HepG2 (cell line): ENCODE data around the gene GPSM1. TPM values are rescaled to one million over a fixed set of nuclear protein-coding genes. Genes with fewer than 3 reads are reported as not detected.

Experiments
- ATF3 ChIP-seq: sonication (generic); formaldehyde crosslinking; IDR thresholded peaks from 2 replicates; pipeline ENCODE4 v1.4.0; 2020; ENCODE audit warnings: missing genetic modification reagents
- BRCA1 ChIP-seq: sonication (generic); formaldehyde crosslinking; IDR thresholded peaks from 2 replicates; pipeline ENCODE4 v1.4.0; 2020; ENCODE audit warnings: missing genetic modification reagents
- CBX2 ChIP-seq, 2 experiments: fragments of 200-600 bp in 1 of 2; sonication (generic); formaldehyde crosslinking in 1 of 2; IDR thresholded peaks; 2 replicates each; pipeline versions ENCODE4 v1.7.0 to v1.8.1; 2018 to 2022; ENCODE audit warnings: low read depth in 2 of 2, low read length in 1 of 2, mild to moderate bottlenecking in 1 of 2, missing genetic modification reagents in 1 of 2
- CEBPG ChIP-seq: IDR thresholded peaks from 2 replicates; pipeline ENCODE4 v1.6.1; 2016
- CSRNP1 ChIP-seq: sonication (generic); formaldehyde crosslinking; IDR thresholded peaks from 2 replicates; pipeline ENCODE4 v1.8.1; 2023; ENCODE audit warnings: mild to moderate bottlenecking, missing genetic modification reagents
- DBP ChIP-seq: sonication (generic); formaldehyde crosslinking; IDR thresholded peaks from 2 replicates; pipeline ENCODE4 v1.4.0; 2020; ENCODE audit warnings: missing genetic modification reagents; ENCODE audit errors: not compliant biosample characterization
- DNMT3B ChIP-seq: conservative IDR thresholded peaks from 2 replicates; pipeline ENCODE4 v1.6.1; 2016; ENCODE audit warnings: missing biosample characterization, control low read depth
- EED ChIP-seq: sonication (generic); formaldehyde crosslinking; IDR thresholded peaks from 2 replicates; pipeline ENCODE4 v1.5.0; 2020; ENCODE audit warnings: mild to moderate bottlenecking, missing genetic modification reagents
- HOXA3 ChIP-seq: sonication (generic); formaldehyde crosslinking; IDR thresholded peaks from 2 replicates; pipeline ENCODE4 v1.5.0; 2020; ENCODE audit warnings: missing genetic modification reagents
- IRF2 ChIP-seq: IDR thresholded peaks from 2 replicates; pipeline ENCODE4 v1.6.1; 2018; ENCODE audit warnings: missing genetic modification reagents, missing compliant biosample characterization
- JARID2 ChIP-seq: sonication (generic); formaldehyde crosslinking; IDR thresholded peaks from 2 replicates; pipeline ENCODE4 v1.8.1; 2023; ENCODE audit warnings: missing genetic modification reagents, inconsistent platforms; ENCODE audit not compliant: insufficient replicate concordance
- MYPOP ChIP-seq: sonication (generic); formaldehyde crosslinking; IDR thresholded peaks from 2 replicates; pipeline ENCODE4 v1.8.1; 2023; ENCODE audit warnings: mild to moderate bottlenecking, moderate library complexity, missing genetic modification reagents
- SMAD3 ChIP-seq: sonication (generic); formaldehyde crosslinking; IDR thresholded peaks from 2 replicates; pipeline ENCODE4 v1.4.0; 2020; ENCODE audit warnings: missing genetic modification reagents
- SMARCC2 ChIP-seq: fragments of 450-650 bp; IDR thresholded peaks from 2 replicates; pipeline ENCODE4 v1.6.1; 2017; ENCODE audit warnings: antibody characterized with exemption, mild to moderate bottlenecking
- SOX6 ChIP-seq, 2 experiments: fragments of 450-650 bp in 1 of 2; sonication (generic) in 1 of 2; formaldehyde crosslinking in 1 of 2; IDR thresholded peaks; 2 replicates each; pipeline versions ENCODE4 v1.4.0 to v1.6.1; 2017 to 2020; ENCODE audit warnings: antibody characterized with exemption in 1 of 2, mild to moderate bottlenecking in 1 of 2, missing genetic modification reagents in 1 of 2
- SRSF9 ChIP-seq: fragments of 200-400 bp; formaldehyde crosslinking; IDR thresholded peaks from 2 replicates; pipeline ENCODE4 v1.6.1; 2018; ENCODE audit warnings: borderline replicate concordance, mild to moderate bottlenecking, low read depth, low read length; ENCODE audit not compliant: insufficient read depth, poor library complexity, severe bottlenecking
- TMF1 ChIP-seq: sonication (generic); formaldehyde crosslinking; IDR thresholded peaks from 2 replicates; pipeline ENCODE4 v1.8.1; 2022; ENCODE audit warnings: low read depth, missing genetic modification reagents
- ZBTB3 ChIP-seq: sonication (generic); formaldehyde crosslinking; IDR thresholded peaks from 2 replicates; pipeline ENCODE4 v1.4.0; 2020; ENCODE audit warnings: low read depth, mild to moderate bottlenecking, moderate library complexity, missing genetic modification reagents, borderline replicate concordance
- ZNF552 ChIP-seq: sonication (generic); formaldehyde crosslinking; IDR thresholded peaks from 2 replicates; pipeline ENCODE4 v1.9.0; 2022; ENCODE audit warnings: missing genetic modification reagents, mild to moderate bottlenecking, borderline replicate concordance
- ZNF577 ChIP-seq: sonication (generic); formaldehyde crosslinking; IDR thresholded peaks from 2 replicates; pipeline ENCODE4 v1.4.0; 2020; ENCODE audit warnings: mild to moderate bottlenecking, low read depth, missing genetic modification reagents, borderline replicate concordance
- ZNF766 ChIP-seq: sonication (generic); formaldehyde crosslinking; IDR thresholded peaks from 2 replicates; pipeline ENCODE4 v1.5.0; 2020; ENCODE audit warnings: missing genetic modification reagents, borderline replicate concordance
- ZNF772 ChIP-seq: sonication (generic); formaldehyde crosslinking; IDR thresholded peaks from 2 replicates; pipeline ENCODE4 v1.5.0; 2020; ENCODE audit warnings: mild to moderate bottlenecking, missing genetic modification reagents
- ZUFSP ChIP-seq: sonication (generic); formaldehyde crosslinking; IDR thresholded peaks from 2 replicates; pipeline ENCODE4 v1.9.0; 2021; ENCODE audit warnings: missing genetic modification reagents, mild to moderate bottlenecking, borderline replicate concordance
- polyA plus RNA-seq, 8 experiments: library from polyadenylated mRNA; depleted of rRNA in 3 of 8; stranded (reverse) in 7 of 8; unstranded in 1 of 8; fragments of >200 nt; fragmentation: Illumina TruSeq in 4 of 8; extraction: Trizol in 4 of 8; gene quantifications; 2 replicates each; pipeline versions ENCODE4 v1.2.1 to v1.2.3, GENCODE V29; 2011 to 2016; ENCODE audit warnings: low read depth in 4 of 8, missing spikeins in 1 of 8, mixed read lengths in 1 of 8; ENCODE audit not compliant: insufficient read depth in 1 of 8
- total RNA-seq, 5 experiments: library from RNA; depleted of rRNA; stranded (reverse); fragments of >200 nt; fragmentation: Illumina TruSeq; extraction: Trizol; gene quantifications; 2 replicates each; pipeline ENCODE4 v1.2.3, GENCODE V29; 2016; ENCODE audit warnings: low read depth in 1 of 5

The GPSM1 gene
- total and polyA plus RNA-seq, 2 of the 13 experiments (the other 11 are each of a cell fraction or from before 2014, with no cell fraction given), result 1.0 to 2.4 TPM

- TF ChIP-seq CSRNP1 (CRISPR knock-in tag), result 0 out of 2 replicates have a peak, but pooled peaks have one; percentile 57
- TF ChIP-seq CBX2 (IDR thresholded peaks at IDR 0.05; ENCODE audit: low read depth, low read length), result no peak
- no peak; the same call in 1 of the 2 replicates for TF ChIP-seq CBX2 (CRISPR knock-in tag; IDR thresholded peaks at IDR 0.05; ENCODE audit: low read depth)
- no peak for TF ChIP-seq CEBPG
- TF ChIP-seq SMAD3, result no peak
- TF ChIP-seq ZNF552 (CRISPR knock-in tag), result no peak
- peak; percentile 28; the same call in 1 of the 2 replicates for TF ChIP-seq ZBTB3 (CRISPR knock-in tag)
- TF ChIP-seq IRF2, result peak; percentile 71
- TF ChIP-seq BRCA1 (CRISPR knock-in tag), result no peak
- peak; percentile 53 for TF ChIP-seq HOXA3
- TF ChIP-seq EED (CRISPR knock-in tag), result no peak
- no peak for TF ChIP-seq ATF3 (CRISPR knock-in tag)
- no peak for TF ChIP-seq SRSF9
- no peak for TF ChIP-seq ZNF766 (CRISPR knock-in tag)
- no peak for TF ChIP-seq DNMT3B (CRISPR knock-in tag)
- TF ChIP-seq MYPOP (CRISPR knock-in tag), result peak; percentile 24; the same call in 1 of the 2 replicates
- no peak for TF ChIP-seq TMF1 (CRISPR knock-in tag)
- TF ChIP-seq ZUFSP, result no peak
- TF ChIP-seq SMARCC2, result no peak
- no peak for TF ChIP-seq SOX6 (IDR thresholded peaks at IDR 0.05)
- TF ChIP-seq SOX6 (CRISPR knock-in tag; IDR thresholded peaks at IDR 0.05), result peak; percentile 95
- TF ChIP-seq DBP, result no peak
- no peak for TF ChIP-seq ZNF577
- TF ChIP-seq ZNF772 (CRISPR knock-in tag), result no peak
- no peak for TF ChIP-seq JARID2 (CRISPR knock-in tag)
Measured at GRCh38 chr9:136297016-136297691, 30.2 kb upstream of the GPSM1 start (continued).
